K562 (cell line): Measurements from ENCODE around the gene PPP1R14D. TPM values are rescaled to one million over a fixed set of nuclear protein-coding genes. Genes with fewer than 3 reads are reported as not detected.

ENCODE experiments used
- ARNT ChIP-seq, 2 experiments: fragments of 450-650 bp; IDR thresholded peaks; 2 replicates each; pipeline ENCODE4 v1.6.1; 2016; ENCODE audit warnings: mild to moderate bottlenecking in 1 of 2
- ATF7 ChIP-seq: fragments of 450-650 bp; IDR thresholded peaks from 2 replicates; pipeline ENCODE4 v1.7.1; 2014; ENCODE audit warnings: mild to moderate bottlenecking, moderate library complexity
- BRD9 ChIP-seq: fragments of 450-650 bp; IDR thresholded peaks from 2 replicates; pipeline ENCODE4 v1.6.1; 2018; ENCODE audit warnings: low read depth; ENCODE audit not compliant: partially characterized antibody
- BRF1 ChIP-seq: IDR thresholded peaks from 3 replicates; pipeline ENCODE4 v1.6.1; 2011; ENCODE audit warnings: borderline replicate concordance, mild to moderate bottlenecking; ENCODE audit not compliant: insufficient read length; ENCODE audit errors: extremely low read depth
- GTF2F1 ChIP-seq: IDR thresholded peaks from 2 replicates; pipeline ENCODE4 v1.6.1; 2011; ENCODE audit warnings: low read depth, low read length, improper control_type of control experiment
- KLF16 ChIP-seq: IDR thresholded peaks from 2 replicates; pipeline ENCODE4 v1.6.1; 2016; ENCODE audit warnings: antibody characterized with exemption
- MCM2 ChIP-seq: fragments of 450-650 bp; IDR thresholded peaks from 2 replicates; pipeline ENCODE4 v1.6.1; 2017; ENCODE audit warnings: low read depth, mild to moderate bottlenecking
- MCM3 ChIP-seq: fragments of 450-650 bp; IDR thresholded peaks from 2 replicates; pipeline ENCODE4 v1.6.1; 2016
- RAD21 ChIP-seq, 2 experiments: fragments of 250-450 bp in 1 of 2; fragments of 450-650 bp in 1 of 2; sonication (Bioruptor Pico) in 1 of 2; formaldehyde crosslinking in 1 of 2; IDR thresholded peaks in 1 of 2; conservative IDR thresholded peaks in 1 of 2; 2 replicates each; pipeline versions ENCODE4 v1.4.0 to v1.8.0; 2020 to 2022; ENCODE audit warnings: mild to moderate bottlenecking in 2 of 2, moderate library complexity in 1 of 2
- SIRT6 ChIP-seq: IDR thresholded peaks from one replicate; pipeline ENCODE4 v1.6.1; 2012; ENCODE audit warnings: low read depth, mild to moderate bottlenecking, control low read depth, inconsistent platforms, low read length, moderate library complexity
- ZEB2 ChIP-seq: fragments of 450-650 bp; IDR thresholded peaks from 2 replicates; pipeline ENCODE4 v1.6.1; 2016
- ZNF232 ChIP-seq: sonication (generic); formaldehyde crosslinking; IDR thresholded peaks from 2 replicates; pipeline ENCODE4 v1.8.0; 2022; ENCODE audit warnings: mild to moderate bottlenecking, missing genetic modification reagents
- ZNF507 ChIP-seq: conservative IDR thresholded peaks from 2 replicates; pipeline ENCODE4 v1.6.1; 2017; ENCODE audit warnings: missing genetic modification characterization, missing compliant biosample characterization
- polyA plus RNA-seq, 8 experiments: library from polyadenylated mRNA; depleted of rRNA in 4 of 8; stranded (reverse) in 5 of 8; unstranded in 3 of 8; fragments of >200 nt; fragmentation: Nextera tagmentation in 2 of 8; fragmentation: Illumina TruSeq in 1 of 8; extraction: Ambion mirVana in 2 of 8; extraction: Trizol in 1 of 8; gene quantifications; 2 replicates each; pipeline versions ENCODE4 v1.2.1 to v1.2.3, GENCODE V29; 2011 to 2014; ENCODE audit warnings: inconsistent platforms in 1 of 8, missing spikeins in 1 of 8
- total RNA-seq, 7 experiments: library from RNA; depleted of rRNA in 6 of 7; stranded (reverse); fragments of >200 nt in 6 of 7; fragmentation: Illumina TruSeq in 2 of 7; extraction: Trizol in 2 of 7; gene quantifications; 2 replicates each; pipeline versions ENCODE4 v1.2.1 to v1.2.3, GENCODE V29; 2011 to 2021; ENCODE audit warnings: low replicate concordance in 1 of 7
- TF ChIP-seq, protein P1 (sequence below), 3 experiments: fragments of 200-800 bp in 1 of 3; fragments of 250-450 bp in 1 of 3; fragments of 450-650 bp in 1 of 3; sonication (Bioruptor Pico) in 1 of 3; sonication (Bioruptor generic) in 1 of 3; formaldehyde crosslinking in 1 of 3; IDR thresholded peaks; 2 replicates each; pipeline versions ENCODE4 v1.6.1 to v1.8.0; 2016 to 2022; ENCODE audit warnings: mild to moderate bottlenecking in 2 of 3, missing genetic modification characterization in 2 of 3, missing compliant biosample characterization in 1 of 3, moderate library complexity in 1 of 3
- TF ChIP-seq, protein P2 (sequence below): sonication (generic); formaldehyde crosslinking; IDR thresholded peaks from 2 replicates; pipeline ENCODE4 v1.8.1; 2023; ENCODE audit warnings: mild to moderate bottlenecking, missing genetic modification reagents
- TF ChIP-seq, protein P3 (sequence below): sonication (generic); formaldehyde crosslinking; IDR thresholded peaks from 2 replicates; pipeline ENCODE4 v1.8.1; 2023; ENCODE audit warnings: mild to moderate bottlenecking, missing genetic modification reagents, moderate library complexity
- TF ChIP-seq, protein P4 (sequence below): sonication (generic); IDR thresholded peaks from 2 replicates; pipeline ENCODE4 v1.6.1; 2016
- TF ChIP-seq, protein P5 (sequence below): fragments of 450-650 bp; IDR thresholded peaks from one replicate; pipeline ENCODE4 v1.6.1; 2018; ENCODE audit warnings: mild to moderate bottlenecking, moderate library complexity; ENCODE audit not compliant: partially characterized antibody

PPP1R14D gene
- total and polyA plus RNA-seq, 9 of the 15 experiments (the other 6 are each of a cell fraction or from before 2014, with no cell fraction given) = 0.11 to 0.18 TPM; not detected in 7

DNA sequence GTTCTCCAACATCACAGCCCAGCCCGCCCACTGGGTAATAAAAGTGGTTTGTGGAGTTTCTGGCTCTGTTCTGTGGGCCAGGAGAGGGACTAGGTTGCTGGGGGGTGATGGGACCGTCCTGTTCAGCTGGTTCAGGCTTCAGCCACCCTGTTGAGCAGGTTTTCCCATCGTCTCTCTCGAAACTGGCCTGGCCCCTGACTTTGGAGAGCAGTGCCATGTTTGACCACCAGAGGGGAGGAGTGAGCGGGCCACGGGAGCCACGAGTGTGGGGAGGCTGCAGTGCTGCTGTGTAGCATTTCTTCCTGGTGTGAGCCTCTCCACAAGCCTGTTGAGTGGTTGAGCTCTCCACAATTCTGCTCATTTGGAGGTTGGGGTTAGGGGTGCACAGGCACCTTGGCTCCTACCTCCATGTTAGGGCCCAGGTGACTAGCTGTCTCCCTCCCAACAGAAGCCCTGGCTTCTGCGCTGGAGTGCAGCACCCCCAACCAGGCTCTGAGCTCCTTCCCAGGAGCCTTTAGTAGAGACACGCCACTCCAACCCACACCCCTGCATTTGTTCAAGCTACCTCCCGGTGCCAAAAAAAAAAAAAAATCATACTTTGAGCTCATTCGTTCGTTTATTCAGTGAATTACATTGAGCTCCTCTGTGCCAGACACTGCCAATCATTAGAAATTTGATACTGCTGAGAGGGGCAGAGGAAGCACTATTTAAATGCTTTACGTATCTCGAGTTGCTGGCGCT, 29.3 kb upstream of the PPP1R14D start (continued):
- TF ChIP-seq, protein P1, sequence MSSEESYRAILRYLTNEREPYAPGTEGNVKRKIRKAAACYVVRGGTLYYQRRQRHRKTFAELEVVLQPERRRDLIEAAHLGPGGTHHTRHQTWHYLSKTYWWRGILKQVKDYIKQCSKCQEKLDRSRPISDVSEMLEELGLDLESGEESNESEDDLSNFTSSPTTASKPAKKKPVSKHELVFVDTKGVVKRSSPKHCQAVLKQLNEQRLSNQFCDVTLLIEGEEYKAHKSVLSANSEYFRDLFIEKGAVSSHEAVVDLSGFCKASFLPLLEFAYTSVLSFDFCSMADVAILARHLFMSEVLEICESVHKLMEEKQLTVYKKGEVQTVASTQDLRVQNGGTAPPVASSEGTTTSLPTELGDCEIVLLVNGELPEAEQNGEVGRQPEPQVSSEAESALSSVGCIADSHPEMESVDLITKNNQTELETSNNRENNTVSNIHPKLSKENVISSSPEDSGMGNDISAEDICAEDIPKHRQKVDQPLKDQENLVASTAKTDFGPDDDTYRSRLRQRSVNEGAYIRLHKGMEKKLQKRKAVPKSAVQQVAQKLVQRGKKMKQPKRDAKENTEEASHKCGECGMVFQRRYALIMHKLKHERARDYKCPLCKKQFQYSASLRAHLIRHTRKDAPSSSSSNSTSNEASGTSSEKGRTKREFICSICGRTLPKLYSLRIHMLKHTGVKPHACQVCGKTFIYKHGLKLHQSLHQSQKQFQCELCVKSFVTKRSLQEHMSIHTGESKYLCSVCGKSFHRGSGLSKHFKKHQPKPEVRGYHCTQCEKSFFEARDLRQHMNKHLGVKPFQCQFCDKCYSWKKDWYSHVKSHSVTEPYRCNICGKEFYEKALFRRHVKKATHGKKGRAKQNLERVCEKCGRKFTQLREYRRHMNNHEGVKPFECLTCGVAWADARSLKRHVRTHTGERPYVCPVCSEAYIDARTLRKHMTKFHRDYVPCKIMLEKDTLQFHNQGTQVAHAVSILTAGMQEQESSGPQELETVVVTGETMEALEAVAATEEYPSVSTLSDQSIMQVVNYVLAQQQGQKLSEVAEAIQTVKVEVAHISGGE (CRISPR knock-in tag; IDR thresholded peaks at IDR 0.05) = no peak
- TF ChIP-seq GTF2F1 (no peak), ARNT (IDR thresholded peaks at IDR 0.05) (no peak), MCM2 (no peak), MCM3 (no peak), ZNF507 (tag) (no peak), ZEB2 (no peak), ZNF232 (CRISPR knock-in tag) (no peak), KLF16 (peak; percentile 64; the same call in 1 of the 2 replicates), ATF7 (no peak), SIRT6 (no peak), BRF1 (no peak), RAD21 (CRISPR knock-in tag; conservative IDR thresholded peaks at IDR 0.05 in 1 of 2, IDR thresholded peaks at IDR 0.05 in 1 of 2) (peak; percentile 74 to 86), BRD9 (no peak)
- TF ChIP-seq, protein P2, sequence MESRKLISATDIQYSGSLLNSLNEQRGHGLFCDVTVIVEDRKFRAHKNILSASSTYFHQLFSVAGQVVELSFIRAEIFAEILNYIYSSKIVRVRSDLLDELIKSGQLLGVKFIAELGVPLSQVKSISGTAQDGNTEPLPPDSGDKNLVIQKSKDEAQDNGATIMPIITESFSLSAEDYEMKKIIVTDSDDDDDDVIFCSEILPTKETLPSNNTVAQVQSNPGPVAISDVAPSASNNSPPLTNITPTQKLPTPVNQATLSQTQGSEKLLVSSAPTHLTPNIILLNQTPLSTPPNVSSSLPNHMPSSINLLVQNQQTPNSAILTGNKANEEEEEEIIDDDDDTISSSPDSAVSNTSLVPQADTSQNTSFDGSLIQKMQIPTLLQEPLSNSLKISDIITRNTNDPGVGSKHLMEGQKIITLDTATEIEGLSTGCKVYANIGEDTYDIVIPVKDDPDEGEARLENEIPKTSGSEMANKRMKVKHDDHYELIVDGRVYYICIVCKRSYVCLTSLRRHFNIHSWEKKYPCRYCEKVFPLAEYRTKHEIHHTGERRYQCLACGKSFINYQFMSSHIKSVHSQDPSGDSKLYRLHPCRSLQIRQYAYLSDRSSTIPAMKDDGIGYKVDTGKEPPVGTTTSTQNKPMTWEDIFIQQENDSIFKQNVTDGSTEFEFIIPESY (CRISPR knock-in tag) = no peak
- TF ChIP-seq, protein P3, sequence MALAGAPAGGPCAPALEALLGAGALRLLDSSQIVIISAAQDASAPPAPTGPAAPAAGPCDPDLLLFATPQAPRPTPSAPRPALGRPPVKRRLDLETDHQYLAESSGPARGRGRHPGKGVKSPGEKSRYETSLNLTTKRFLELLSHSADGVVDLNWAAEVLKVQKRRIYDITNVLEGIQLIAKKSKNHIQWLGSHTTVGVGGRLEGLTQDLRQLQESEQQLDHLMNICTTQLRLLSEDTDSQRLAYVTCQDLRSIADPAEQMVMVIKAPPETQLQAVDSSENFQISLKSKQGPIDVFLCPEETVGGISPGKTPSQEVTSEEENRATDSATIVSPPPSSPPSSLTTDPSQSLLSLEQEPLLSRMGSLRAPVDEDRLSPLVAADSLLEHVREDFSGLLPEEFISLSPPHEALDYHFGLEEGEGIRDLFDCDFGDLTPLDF (CRISPR knock-in tag) = no peak
- TF ChIP-seq, protein P4, sequence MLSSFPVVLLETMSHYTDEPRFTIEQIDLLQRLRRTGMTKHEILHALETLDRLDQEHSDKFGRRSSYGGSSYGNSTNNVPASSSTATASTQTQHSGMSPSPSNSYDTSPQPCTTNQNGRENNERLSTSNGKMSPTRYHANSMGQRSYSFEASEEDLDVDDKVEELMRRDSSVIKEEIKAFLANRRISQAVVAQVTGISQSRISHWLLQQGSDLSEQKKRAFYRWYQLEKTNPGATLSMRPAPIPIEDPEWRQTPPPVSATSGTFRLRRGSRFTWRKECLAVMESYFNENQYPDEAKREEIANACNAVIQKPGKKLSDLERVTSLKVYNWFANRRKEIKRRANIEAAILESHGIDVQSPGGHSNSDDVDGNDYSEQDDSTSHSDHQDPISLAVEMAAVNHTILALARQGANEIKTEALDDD = no peak
- TF ChIP-seq, protein P5, sequence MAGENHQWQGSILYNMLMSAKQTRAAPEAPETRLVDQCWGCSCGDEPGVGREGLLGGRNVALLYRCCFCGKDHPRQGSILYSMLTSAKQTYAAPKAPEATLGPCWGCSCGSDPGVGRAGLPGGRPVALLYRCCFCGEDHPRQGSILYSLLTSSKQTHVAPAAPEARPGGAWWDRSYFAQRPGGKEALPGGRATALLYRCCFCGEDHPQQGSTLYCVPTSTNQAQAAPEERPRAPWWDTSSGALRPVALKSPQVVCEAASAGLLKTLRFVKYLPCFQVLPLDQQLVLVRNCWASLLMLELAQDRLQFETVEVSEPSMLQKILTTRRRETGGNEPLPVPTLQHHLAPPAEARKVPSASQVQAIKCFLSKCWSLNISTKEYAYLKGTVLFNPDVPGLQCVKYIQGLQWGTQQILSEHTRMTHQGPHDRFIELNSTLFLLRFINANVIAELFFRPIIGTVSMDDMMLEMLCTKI = no peak
